DOHH2 (cell line): ENCODE measurements around the gene TPRA1.

ENCODE experiments used
- CTCF ChIP-seq: fragments of 200-600 bp; sonication (generic); IDR thresholded peaks from one replicate; pipeline ENCODE4 v1.5.1; 2014; ENCODE audit warnings: antibody characterized with exemption, mild to moderate bottlenecking, low read depth, low read length; ENCODE audit not compliant: poor library complexity, severe bottlenecking
- EZH2phosphoT487 ChIP-seq: fragments of 200-600 bp; sonication (generic); IDR thresholded peaks from 2 replicates; pipeline ENCODE4 v1.6.1; 2017; ENCODE audit warnings: borderline replicate concordance, mild to moderate bottlenecking, antibody characterized with exemption, low read length, moderate library complexity, mixed read lengths

- TF ChIP-seq CTCF (peak; percentile 88), EZH2phosphoT487 (no peak)
Measured at GRCh38 chr3:127544192-127544802, 46.2 kb downstream of the TPRA1 start.
